Lower lobe of right lung (tissue), 2 donors: ENCODE data around the gene PTP4A2. TPM values are rescaled to one million over a fixed set of nuclear protein-coding genes. Genes with fewer than 3 reads are reported as not detected.
"Not testable (repeated sequence)": the region's sequence is repeated elsewhere in the genome, so short reads cannot be mapped to it uniquely, and the experiment has no call there.

Source experiments
- ATAC-seq, 2 donors: fragments of 200-7000 bp; cut with Tn5 transposase; one replicate each; pipeline ENCODE4 v1.9.1; 2020 to 2022; ENCODE audit warnings: mild to moderate bottlenecking in 2 of 2, moderate library complexity in 2 of 2
- DNase-seq: peaks from one replicate; pipeline ENCODE4 v3.0.0-alpha.2; 2020
- H3K27ac ChIP-seq: fragments of 200-600 bp; one replicate; pipeline ENCODE4 v1.8.0; 2022
- H3K27me3 ChIP-seq: fragments of 200-600 bp; one replicate; pipeline ENCODE4 v1.8.0; 2022; ENCODE audit warnings: low read depth
- H3K36me3 ChIP-seq: fragments of 200-600 bp; one replicate; pipeline ENCODE4 v1.8.0; 2022; ENCODE audit warnings: mild to moderate bottlenecking
- H3K4me1 ChIP-seq: fragments of 200-600 bp; one replicate; pipeline ENCODE4 v1.8.0; 2022
- H3K4me3 ChIP-seq: fragments of 200-600 bp; one replicate; pipeline ENCODE4 v1.8.0; 2022; ENCODE audit warnings: mild to moderate bottlenecking
- H3K9me3 ChIP-seq: fragments of 200-600 bp; one replicate; pipeline ENCODE4 v1.8.0; 2022
- intact Hi-C: fragments of 100-400 bp; cut with DNase I; formaldehyde crosslinking; loops from one replicate; pipeline ENCODE4 v1.11.0; 2022
- total RNA-seq: library from RNA; stranded (reverse); fragmentation: NEBNext Ultra II Directional; extraction: Animal tissue kit (Norgen Biotek cat#: 25700); gene quantifications from one replicate; pipeline ENCODE4 v1.2.1, GENCODE V29; 2021
- TF ChIP-seq, protein P1 (sequence below): fragments of 200-600 bp; IDR thresholded peaks from one replicate; pipeline ENCODE4 v1.8.0; 2022; ENCODE audit warnings: antibody characterized with exemption, mild to moderate bottlenecking
- donor health status: DM: no; HTN: yes; CAD: no; lungs with severe emphysema.

Gene PTP4A2
- total RNA-seq, 1 donor from 2014 or later, result 205 TPM

DNA sequence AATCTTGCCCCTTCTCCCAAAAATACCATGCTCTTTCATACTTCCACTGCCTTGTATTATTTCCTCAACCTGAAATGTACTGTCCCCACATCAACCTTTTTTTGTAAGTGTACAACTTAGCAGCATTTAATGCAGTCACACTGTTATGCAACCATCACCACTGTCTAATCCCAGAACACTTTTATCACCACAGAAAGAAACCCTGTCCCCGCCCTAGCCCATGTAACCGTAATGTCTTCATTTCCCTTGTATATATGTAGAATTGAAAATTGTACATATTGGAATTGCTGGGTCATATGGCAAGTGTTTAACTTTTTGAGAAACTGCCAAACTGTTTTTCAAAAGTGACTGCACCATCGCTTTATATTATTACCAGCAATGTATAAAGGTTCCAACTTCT is 37.4 kb downstream of the PTP4A2 start:
- H3K9me3 ChIP-seq, result no peaks in the 10 kb centered on the region
- H3K4me3 ChIP-seq, result no peak overlapping the region
- intact Hi-C loops, result no loop called here
- H3K4me1 ChIP-seq, result peaks cover 15% of the 10 kb centered on the region
- H3K36me3 ChIP-seq, result peaks cover 12% of the 10 kb centered on the region
- DNase-seq, result no peak
- H3K27ac ChIP-seq, result no peak overlapping the region
- no peaks in the 10 kb centered on the region for H3K27me3 ChIP-seq
- TF ChIP-seq, protein P1, sequence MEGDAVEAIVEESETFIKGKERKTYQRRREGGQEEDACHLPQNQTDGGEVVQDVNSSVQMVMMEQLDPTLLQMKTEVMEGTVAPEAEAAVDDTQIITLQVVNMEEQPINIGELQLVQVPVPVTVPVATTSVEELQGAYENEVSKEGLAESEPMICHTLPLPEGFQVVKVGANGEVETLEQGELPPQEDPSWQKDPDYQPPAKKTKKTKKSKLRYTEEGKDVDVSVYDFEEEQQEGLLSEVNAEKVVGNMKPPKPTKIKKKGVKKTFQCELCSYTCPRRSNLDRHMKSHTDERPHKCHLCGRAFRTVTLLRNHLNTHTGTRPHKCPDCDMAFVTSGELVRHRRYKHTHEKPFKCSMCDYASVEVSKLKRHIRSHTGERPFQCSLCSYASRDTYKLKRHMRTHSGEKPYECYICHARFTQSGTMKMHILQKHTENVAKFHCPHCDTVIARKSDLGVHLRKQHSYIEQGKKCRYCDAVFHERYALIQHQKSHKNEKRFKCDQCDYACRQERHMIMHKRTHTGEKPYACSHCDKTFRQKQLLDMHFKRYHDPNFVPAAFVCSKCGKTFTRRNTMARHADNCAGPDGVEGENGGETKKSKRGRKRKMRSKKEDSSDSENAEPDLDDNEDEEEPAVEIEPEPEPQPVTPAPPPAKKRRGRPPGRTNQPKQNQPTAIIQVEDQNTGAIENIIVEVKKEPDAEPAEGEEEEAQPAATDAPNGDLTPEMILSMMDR, result no peak
- ATAC-seq, result no peak

DNA sequence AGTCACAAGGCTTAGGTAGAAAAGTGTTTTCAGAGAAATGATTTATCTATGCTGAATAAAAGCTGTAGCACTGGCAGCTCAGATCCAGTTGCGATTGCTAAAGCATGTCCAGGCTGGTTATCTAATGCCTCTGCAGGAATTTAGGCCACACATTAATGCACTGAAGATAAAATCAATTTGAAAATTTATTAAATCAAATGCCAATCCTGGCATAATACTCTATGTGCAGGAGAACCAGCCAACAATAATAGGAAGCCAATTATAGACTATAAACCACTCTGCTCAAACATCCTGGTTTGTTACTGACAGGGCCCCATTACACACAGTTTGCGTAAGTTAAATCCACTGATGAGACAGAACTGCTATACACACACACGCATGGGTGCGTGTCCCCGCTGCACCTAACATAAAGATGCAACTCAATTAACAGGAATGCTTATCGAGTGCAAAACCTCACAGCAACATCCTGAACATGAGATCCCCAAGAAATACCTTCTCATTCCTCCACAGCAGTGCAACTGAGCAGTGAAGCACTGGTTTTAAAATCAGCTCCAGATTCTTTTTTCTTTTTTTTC is 40.6 kb downstream of the PTP4A2 start:
- no peak overlapping the region for H3K4me3 ChIP-seq
- no peak for ATAC-seq
- no peak overlapping the region for H3K27ac ChIP-seq

DNA sequence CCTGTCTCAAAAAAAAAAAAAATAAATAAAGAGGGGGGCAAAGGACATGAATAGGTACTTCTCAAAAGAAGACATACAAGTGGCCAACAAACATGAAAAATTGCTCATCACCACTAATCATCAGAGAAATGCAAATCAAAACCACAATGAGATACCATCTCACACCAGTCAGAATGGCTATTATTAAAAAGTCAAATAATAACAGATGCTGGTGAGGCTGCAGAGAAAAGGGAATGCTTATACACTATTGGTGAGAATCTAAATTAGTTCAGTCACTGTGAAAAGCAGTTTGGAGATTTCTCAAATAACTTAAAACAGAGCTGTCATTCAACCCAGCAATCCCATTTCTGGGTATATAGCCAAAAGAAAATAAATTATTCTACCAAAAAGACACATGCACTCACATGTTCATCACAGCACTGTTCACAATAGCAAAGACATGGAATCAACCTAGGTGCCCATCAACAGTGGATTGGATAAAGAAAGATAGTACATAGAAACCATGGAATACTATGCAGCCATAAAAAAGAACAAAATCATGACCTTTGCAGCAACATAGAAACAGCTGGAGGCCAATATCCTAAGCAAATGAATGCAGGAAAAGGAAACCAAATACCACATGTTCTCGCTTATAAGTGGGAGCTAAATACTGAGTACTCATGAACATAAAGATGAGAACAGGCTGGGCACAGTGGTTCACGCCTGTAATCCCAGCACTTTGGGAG is 42.5 kb downstream of the PTP4A2 start:
- H3K27ac ChIP-seq, H3K36me3 ChIP-seq, H3K27me3 ChIP-seq, H3K9me3 ChIP-seq, intact Hi-C loops, H3K4me1 ChIP-seq, DNase-seq, ATAC-seq, H3K4me3 ChIP-seq: not testable (repeated sequence)

More for the DNA sequence above, 40.6 kb downstream of the PTP4A2 start:
- TF ChIP-seq, protein P1, result no peak
- Histone ChIP-seq H3K36me3 (no peaks in the 10 kb centered on the region), H3K9me3 (no peaks in the 10 kb centered on the region), H3K4me1 (no peaks in the 10 kb centered on the region), H3K27me3 (no peaks in the 10 kb centered on the region)
- intact Hi-C loops, result no loop called here
- DNase-seq, result no peak

DNA sequence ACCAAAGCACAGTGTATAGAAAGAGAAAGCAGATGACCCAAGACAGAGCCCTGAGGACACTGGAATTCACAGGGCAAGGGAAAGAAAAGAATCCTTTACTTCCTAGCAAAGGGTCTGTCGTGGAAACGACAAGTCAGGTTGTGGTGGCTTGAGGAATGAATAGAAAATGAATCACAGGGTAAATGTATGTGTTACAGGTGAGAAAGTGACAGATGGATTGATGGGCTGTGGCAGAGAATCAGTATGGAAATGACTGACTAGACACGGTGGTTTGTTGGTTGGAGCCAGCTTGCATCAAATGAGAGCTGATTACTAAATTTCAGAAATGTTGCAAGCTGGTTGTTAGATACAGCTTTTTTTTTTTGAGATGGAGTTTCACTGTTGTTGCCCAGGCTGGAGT is 46.9 kb downstream of the PTP4A2 start:
- no peak for ATAC-seq
- Histone ChIP-seq H3K36me3 (no peaks in the 10 kb centered on the region), H3K4me1 (peaks cover 14% of the 10 kb centered on the region), H3K27ac (no peak overlapping the region), H3K9me3 (no peaks in the 10 kb centered on the region), H3K27me3 (no peaks in the 10 kb centered on the region), H3K4me3 (no peak overlapping the region)
- intact Hi-C loops, result no loop called here
- TF ChIP-seq, protein P1, result no peak
- no peak for DNase-seq

DNA sequence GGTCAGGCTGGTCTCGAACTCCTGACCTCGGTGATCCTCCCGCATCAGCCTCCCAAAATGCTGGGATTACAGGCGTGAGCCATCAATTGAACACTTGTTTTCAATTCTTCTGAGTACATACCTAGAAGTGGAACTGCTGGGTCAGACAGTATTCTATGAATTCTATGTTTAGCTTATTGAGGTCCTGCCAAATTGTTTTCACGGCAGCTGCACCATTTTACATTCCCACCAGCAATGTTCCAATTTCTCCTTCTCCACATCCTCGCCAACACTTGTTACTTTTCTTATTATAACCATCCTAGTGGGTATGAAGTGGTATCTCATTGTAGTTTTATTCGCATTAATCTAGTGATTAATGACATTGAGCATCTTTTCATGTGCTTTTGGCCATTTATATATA is 49.9 kb downstream of the PTP4A2 start:
- Histone ChIP-seq H3K27me3 (no peaks in the 10 kb centered on the region), H3K27ac (no peak overlapping the region), H3K4me3 (no peak overlapping the region), H3K9me3 (no peaks in the 10 kb centered on the region), H3K4me1 (peaks cover 14% of the 10 kb centered on the region), H3K36me3 (no peaks in the 10 kb centered on the region)
- TF ChIP-seq, protein P1, result no peak
- intact Hi-C loops, result no loop called here
- ATAC-seq (no peak), DNase-seq (no peak)

DNA sequence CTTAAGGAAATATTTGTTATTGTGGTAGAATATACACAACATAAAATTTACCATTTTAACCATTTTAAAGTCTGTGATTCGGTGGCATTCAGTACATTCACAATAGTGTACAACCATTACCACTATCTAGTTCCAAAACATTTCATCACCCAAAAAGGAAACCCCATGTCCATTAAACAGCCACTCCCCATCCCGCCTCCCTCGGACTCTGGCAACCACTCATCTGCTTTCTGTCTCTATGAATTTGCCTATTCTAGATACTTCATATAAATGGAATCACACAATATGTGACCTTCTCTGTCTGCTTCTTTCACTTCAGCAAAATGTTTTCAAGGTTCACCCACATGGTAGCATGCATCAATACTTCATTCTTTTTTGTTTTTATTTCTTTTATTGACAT is 51.3 kb downstream of the PTP4A2 start:
- no peak for DNase-seq
- peak in 1 of 2 donors; percentile 56 for ATAC-seq

More for the DNA sequence above, 51.3 kb downstream of the PTP4A2 start:
- TF ChIP-seq, protein P1, result no peak
- intact Hi-C loops, result no loop called here
- no peak overlapping the region for H3K4me3 ChIP-seq
- peaks cover 14% of the 10 kb centered on the region for H3K4me1 ChIP-seq
- H3K36me3 ChIP-seq, result no peaks in the 10 kb centered on the region
- no peaks in the 10 kb centered on the region for H3K27me3 ChIP-seq
- H3K27ac ChIP-seq, result no peak overlapping the region
- no peaks in the 10 kb centered on the region for H3K9me3 ChIP-seq
